ENCODE data around the gene FAM9C.
"Not testable (repeated sequence)": the region's sequence is repeated elsewhere in the genome, so short reads cannot be mapped to it uniquely, and the experiment has no call there.

Gene FAM9C

DNA sequence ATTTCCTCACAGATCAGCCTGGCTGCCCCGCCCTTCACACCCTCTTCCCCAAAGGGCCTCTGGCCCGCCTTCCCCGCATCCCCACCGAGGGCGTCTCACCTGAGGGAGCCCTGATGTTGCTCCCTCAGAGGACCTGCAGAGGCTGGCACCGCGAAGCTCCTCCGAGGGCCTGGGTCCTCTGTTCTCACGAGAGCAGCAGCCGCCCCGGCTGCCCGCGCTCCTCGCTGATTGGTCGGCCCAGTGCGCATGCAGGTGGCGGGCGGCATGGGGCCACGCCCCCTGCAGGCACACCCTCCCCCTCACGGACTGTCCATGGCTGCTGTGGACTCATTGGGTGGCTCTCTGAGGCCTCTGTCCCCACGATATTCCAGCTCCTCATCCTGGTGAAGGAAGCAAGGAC lies at the start of gene FAM9C:
Gene FAM9C (minus strand): TSS at position 180 of the 400 bp plus-strand sequence. CDS start 831 bp downstream, outside the sequence.
- DNase-seq, result no peak

DNA sequence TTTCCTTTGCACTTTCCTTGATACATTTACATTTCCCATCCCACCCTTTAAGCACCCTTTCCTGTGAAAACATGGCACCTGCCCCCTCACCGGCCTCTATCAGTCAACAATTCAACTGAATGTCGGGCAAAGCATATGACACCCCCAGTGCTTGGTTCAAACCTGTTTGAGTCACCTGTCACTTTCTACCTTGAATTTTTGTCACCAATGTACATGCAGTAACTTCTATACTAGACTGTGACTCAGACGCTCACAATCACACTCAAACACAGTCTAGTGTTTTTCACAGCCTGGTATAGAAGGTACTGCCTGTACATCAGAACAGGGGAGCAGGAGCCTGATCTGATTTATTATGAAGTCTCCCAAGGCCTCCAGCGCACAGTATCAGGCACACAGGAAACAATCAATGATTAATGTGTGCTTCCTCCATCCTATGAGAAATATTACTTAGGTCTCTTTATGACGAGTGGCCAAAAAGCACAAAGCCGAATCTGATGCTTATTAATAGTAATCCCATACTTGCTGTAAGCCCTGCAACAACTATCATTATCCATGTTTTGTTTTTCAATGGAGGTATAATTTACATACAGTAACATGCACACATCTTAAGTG lies 49.2 kb upstream of the FAM9C start:
- DNase-seq, result no peak

DNA sequence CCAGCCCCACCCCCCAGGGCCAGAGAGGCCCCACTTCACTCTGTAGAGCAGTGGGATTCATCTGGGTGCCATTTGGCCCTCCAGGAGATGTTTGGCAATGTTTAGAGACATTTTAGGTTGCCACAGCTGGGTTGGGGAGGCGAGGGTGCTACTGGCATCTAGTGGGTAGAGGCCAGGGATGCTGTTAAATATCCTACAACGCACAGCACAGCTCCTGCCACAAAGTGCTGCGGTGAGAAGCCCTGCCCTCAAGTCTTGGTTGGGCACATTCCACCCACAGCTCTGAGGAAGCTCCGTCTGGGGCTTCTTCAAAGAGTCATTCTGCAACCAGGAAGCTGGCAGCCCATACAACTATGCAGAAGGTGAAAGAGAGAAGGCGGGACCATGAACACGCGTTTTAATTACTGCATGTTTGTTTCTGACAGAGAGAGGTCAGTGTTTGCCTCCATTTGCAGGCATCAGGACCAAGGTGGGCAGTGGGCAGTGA lies 48.1 kb upstream of the FAM9C start:
- DNase-seq, result no peak

DNA sequence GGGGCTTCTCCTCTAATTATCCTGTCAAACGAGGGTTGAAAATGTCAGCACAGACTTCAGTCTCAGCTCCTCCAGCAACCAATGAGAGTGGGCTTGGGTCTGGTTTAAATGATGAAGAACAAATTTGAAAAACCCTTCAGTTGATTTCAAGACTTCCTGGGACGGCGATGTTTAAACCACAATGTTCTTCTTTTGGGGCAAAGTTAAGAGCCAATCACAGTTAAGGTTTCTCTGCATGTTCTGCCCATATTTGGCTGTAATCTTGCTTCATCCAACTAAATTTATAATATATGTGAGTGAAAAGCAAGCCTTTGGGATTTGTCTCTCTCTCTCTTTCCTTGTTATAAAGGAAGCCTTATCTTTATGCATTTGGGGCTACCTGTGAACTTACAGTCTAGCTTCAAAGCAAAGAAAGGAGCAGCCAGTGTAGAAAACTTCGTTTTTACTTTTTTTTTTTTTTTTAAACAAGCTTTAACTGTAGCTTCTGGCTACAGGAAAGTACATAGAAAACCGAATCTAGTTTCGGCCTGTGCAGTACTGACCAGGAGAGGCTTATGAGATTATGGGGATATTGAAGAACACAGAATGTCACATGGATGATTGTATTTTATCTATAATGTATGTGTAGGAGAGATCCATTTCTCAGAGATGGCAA lies 46.8 kb upstream of the FAM9C start:
- DNase-seq, result no peak

DNA sequence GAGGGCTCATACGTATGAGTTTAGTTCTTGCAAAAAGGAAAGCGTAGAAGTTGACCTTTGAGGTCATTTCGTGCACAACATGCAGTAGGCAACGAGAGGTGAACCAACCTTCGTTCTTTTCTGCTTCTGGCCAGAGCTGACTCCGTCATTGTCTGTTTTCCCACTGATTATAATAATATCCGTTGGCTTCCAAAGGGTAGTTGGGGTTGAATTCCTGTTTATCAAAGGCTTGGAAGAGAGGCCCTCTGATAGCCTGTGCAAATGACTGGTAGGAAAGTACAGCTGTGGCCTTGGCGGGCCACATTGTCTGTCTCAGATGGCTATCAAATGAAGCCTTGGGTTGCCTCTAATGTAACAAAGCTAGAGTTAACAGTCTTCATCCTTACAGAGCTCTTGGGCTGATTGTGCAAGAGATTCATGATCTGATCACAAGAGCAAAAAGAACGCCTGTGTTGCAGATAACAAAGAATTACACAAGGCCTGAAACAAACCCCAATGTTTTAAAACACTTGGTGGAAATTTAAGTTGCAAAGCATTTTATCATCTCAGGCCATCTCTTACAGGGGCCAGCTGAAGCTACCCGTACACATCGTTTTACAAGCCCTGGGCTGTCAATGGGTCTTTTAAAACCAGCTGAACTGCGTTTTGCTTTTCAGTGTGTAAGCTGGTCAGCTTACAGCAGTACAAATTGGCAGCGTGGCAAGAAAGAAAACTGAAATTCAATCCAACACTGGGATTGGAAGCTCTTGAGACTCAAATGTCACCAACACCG lies 46.1 kb upstream of the FAM9C start:
- no peak for DNase-seq

DNA sequence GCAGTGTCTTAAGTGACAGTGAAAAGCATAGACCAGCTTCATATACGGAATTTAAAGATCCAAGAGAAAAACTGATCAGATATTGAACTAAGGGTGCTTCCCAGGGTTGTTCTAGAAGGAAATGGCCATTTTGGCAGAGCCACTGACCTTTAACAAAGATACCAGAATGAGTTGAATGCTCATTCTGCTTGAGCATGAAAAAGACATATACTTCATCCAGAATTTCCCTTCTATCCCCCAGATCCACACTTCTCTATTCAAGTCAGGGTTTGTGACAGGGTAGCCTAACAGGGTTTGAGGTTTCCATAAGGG lies 45.6 kb upstream of the FAM9C start:
- DNase-seq, result no peak

DNA sequence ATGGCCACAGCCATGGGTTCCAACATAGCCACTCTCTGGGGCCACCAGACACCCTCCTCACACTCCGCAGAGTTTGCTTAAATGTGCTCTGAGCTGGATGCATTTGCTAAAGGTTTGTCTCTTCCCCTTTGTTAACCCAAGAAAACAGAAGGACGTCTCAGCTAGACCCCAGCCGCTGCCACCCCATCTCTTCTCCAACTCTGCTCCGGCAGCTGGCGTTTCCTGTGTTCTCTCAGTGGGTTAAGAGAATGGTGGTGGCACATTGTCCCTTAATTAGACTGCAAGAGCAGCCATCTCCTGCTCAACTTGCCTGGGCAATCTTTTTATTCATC lies 43.7 kb upstream of the FAM9C start:
- no peak for DNase-seq

DNA sequence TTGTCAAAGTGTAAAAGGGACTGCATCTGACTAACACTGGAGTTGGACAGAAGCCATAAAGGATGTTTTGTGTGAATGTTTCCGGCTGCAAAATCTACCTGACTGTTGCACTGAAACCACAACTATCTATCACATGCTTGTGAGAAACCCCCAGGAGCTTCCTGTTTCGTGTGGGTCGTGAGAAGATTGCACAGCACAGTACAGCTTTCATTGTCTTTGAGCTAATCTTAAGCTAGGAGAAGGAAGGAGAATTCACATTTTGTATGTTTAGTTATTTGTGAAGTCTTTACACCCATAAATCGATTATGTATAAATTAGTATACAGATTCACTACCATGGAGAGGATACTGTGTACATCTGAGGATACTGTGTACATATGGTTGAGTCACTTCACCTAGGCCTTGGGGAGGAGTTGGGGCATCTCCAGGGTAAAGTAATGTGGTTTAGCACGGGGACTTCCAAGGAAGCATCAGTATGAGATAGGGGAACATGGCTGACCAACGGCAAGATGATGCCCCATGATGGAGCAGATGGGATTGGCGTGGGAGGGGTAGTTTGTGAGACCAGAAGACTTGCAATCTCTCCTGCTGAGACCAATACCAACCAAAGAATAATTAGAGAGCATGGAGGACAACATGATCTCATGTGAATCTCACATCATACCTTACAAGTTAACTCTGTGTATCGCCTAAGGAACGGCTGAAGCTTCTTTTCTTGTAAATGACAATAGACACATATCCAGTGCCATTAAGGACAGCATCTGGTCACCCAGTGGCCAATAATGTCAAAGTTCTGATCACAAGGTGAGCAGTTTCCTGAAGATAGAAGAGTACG lies 43.1 kb upstream of the FAM9C start:
- DNase-seq, result no peak

DNA sequence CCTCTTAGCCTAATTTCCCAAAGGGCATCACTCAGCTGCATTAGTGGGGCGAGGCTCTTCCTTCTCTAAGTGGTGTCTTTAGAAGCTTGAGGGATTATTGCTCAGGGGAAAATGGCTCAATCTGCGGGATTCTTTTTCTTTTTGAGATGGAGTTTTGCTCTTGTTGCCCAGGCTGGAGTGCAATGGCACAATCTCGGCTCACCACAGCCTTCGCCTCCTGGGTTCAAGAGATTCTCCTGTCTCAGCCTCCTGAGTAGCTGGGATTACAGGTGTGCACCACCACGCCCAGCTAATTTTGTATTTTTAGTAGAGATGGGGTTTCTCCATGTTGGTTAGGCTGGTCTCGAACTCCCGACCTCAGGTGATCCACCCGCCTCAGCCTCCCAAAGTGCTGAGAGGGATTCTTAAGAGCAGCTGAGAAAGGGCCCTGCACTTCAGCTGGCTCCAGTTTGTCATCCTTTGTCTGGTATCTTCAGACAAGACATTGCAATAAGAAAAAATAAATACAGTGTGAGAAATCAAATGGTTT lies 42.4 kb upstream of the FAM9C start:
- not testable (repeated sequence) for DNase-seq

DNA sequence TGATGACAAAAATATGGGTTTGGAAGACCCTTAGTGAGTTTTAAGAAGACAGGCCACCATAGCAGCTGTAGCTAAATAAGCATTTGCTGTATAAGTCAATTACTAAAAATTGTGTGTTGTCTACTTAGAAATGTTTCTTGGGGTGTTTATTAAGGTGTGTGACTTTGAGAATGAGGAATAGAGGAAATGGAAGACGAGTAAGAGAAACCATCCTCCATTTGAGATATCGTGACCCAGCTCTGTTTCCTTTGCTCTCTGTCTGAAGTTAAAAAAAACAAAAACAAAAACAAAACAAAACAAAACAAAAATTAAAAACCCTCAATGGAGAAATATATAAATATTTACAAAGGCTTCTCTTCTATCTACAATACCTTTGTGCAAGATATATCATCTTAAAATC lies 41.7 kb upstream of the FAM9C start:
- no peak for DNase-seq

DNA sequence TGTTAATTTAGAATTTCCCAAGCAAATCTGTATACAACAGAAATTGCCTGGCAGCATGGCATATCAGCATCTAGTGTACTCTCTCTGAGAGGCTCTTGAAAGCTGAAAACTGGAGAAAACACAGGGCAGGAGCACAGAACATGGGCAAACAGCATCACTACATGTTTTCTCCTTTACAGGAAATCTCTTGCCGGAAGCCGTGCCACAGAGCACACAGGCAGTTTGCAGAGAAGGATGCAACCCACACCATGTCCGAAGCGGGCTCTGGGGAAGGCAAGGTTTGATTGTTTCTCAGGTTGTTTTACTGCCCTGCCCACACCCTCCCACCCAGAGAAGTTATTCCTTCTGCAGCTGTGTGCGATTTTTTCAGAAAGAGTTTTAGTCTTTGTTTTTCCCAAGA lies 41.1 kb upstream of the FAM9C start:
- no peak for DNase-seq

DNA sequence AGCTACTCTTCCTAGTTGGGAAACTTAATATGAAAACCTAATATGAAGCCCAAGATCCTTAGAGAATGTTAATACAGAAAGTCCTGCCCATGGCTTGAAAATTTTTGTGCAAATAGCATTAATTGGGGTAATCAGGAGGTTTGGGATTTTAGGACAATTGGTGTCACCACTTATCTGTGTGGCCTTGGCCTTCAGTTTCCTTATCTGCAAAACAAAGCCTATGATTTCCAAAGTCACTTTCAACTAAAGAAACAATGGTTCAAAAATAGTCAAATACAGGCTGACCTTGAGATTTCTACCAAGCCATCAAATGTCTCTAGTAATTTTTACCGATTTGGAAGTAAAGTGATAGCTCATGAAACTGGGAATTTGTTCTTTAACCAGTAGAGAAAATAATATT lies 40.2 kb upstream of the FAM9C start:
- no peak for DNase-seq

DNA sequence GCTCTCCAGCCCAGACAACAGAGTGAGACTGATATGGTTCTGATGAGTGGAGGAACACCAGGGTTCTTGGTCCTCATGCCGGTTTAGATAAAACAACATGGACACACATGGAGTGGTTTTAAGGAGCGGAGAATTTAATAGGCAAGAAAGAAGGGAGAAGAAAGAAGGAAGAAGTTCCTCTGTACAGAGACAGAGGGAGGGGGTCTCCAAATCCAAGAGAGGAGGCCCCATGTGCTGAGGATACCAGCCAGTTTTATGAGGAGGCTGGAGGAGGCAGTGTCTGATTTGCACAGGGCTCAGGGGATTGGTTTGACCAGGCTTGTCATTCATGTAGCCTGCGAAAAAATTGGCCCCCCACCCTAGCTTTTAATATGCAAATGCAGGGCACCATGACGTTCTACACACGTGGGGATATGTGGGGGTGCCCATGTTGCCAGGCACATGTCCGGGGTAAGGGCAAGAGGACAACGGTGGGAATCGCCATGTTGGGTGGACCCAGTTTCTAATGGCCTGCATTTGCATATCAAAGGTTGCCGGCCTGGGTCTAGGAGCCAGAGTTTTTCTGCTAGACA lies 39.4 kb upstream of the FAM9C start:
- DNase-seq, result not testable (repeated sequence)

DNA sequence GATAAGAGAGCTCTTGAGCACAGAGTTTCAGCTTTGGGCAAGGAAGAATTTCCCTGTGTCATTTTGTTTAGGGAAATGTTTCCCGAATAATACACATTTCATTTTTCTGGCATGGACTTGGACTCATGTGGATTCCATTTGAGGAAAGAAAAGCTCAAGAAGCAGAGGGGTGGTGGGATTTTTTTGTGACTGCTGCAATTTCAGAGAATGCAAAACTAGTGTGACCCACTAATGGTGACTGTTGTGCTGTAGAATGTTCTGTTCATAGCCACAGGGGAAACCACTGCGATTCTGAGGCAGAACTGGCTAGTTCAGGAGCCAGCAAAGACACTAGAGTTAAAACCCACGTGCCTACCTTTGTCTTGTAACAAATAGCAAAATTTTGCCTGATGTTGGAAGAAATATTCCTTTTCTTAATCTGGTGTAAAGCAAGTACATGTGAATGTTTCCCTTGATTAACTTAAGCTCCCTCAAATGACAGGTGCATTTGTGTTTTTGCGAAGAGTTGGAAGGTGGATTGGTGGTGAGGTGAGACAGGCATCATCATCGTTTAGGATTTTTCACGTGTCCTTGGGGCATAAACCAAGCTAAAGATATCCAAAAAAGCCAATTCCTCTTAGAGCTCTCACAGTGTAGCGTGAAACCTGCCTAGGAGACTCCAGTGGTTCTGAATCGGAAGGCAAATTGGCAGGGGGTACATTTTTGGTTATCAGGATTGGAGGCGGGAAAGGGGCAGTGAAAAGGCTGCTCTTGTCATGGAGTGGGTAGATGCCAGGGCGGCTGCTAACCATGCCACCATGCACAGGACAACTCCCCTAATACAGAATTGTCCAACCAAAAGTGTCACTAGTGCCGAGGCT lies 38.0 kb upstream of the FAM9C start:
- DNase-seq, result no peak

DNA sequence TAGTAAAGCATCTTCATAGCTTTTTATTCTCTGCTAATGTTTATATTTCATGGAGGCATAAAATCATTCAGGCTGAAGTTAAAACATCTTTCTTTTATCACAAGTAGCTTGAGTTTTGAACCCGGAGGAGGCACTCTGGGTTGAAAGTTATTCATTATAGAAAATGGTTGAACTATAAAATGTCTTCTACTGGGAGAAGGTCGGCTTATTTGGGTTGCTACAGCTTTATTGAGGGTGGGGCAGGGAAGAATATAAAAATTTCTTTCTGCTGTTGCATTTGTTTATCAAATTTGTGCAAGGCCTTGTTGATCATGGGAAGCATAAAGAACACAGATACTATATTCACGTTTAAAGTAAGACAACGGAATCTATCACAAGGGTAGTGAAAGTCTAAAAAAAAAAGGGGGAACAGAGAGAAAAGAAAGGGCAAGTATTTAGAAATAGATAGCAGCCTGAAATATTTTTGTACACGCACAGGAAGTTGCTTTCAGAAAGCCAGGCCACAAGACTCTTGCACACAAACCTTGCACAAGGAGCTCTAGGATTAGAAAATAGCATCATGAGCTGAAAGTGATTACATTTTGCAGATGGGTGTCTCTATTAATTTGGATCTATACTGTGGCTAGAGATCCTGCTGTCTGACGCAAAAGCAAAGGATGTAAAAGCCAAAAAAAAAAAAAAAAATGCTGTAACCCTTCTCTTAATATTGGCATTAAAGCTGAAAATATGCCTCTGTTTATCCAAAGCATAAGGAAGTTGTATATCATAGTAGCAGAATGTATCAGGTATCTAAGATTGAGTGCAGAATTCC lies 37.2 kb upstream of the FAM9C start:
- no peak for DNase-seq

DNA sequence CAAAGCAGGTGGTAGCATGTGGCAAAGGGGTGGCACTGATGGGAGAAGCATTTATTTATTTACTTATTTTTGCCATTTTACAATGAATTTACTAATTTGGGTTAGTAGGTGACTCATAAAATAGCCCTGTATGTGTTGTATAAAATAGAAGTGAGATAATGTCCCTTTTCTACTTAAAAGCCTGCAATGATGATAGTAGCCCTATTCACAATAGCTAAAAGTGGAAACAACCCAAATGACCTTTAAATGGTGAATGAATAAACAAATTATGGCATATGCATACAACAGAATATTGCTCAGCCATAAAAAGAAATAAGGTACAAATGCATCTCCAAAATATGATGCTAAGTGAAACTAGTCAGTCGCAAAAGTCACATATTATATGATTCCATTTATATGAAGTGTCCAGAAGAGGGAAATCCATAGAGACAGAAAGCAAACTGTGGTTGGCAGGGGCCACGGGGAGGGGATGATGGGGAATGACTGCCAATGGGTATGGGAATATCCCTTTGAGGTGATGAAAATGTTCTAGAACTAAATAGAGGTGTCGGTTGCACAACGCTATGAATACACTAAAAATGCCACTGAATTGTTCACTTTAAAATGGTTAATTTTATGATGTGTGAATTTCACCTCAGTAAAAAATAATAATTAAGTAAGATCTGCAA lies 35.8 kb upstream of the FAM9C start:
- no peak for DNase-seq

DNA sequence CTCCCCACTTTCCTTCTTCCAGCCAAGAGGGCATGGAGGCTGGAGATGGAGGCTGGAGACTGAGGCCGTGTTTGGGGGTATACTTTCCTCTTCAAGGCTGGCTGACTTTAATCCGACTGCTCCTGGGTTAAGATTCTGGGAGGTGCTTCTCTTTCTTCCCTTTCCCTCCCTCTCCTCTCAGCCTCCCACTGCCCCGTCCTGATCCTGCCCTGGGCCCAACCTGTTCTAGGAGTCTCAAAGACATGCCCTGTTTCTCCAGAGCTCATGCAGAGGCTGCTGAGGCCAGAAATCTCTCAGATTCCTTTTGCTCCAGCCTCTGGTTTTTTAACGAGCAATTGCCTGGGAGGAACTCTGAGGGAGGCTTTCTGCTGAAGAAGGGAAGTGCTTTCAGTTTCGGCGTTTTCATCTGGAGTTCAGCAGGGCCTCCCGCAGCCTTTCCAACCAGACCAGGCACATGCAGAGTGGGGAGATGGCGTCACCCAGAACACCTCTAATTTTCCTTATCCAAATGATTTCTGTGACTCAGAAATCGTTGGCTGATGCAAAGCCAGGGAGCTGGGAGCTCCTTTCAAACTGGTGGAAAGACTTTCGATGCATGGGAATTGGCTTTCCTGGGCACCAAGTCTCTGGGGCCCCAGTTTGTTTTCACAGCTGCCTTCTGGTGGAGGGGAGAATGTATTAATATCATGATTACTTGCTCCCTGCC lies 34.5 kb upstream of the FAM9C start:
- DNase-seq, result no peak

DNA sequence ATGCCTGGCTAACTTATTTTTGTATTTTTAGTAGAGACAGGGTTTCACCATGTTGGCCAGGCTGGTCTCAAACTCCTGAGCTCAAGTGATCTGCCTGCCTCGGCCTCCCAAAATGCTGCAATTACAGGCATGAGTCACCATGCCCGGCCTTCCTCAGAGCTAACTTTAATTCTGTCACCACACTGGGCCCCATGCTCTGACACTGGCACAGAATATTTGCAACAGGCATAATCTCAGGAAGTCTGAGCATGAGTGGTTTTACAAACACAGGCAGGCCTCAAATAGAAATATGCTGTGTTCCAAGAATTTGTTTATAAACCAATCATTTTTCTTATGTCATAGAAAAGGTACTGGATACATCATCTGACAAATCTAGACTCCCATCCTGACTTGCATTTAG lies 32.7 kb upstream of the FAM9C start:
- DNase-seq, result no peak

DNA sequence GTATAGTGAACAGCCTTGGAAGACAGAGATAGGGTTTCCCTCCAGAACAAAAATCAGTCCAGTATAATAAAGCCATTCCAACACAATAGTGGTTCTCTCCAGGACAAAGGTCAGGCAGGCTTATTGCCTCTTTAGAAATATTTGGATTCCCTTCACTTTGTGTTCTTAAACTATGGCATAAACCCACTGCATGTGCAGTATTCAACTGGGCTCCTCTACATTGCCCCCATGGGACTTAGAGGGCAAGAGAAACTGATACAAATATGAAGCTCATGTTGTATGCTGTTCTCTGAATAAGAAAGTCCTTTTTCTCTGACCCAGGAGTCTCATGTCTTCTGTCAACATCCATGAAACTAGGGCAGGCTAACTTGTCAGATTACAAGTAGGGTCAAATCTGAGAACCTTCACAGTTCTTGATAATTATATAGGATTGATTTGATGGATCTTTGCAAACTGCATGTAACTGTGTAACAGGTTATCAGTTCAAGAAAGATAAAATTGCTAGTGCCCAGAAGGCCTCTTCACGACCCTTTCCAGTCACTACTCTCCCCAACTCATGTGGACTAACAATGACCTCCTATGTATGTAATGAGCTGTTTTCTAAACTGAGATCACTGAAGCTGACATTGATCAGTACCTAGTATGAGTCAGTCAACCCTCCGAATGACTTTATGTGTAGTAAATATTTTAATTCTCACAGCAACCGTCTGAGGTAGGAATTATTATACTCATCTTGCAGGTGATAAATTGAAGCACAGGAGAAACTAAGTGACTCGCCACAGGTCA lies 31.9 kb upstream of the FAM9C start:
- no peak for DNase-seq
